ENCODE data around the gene ISCA1.

ISCA1 gene

DNA sequence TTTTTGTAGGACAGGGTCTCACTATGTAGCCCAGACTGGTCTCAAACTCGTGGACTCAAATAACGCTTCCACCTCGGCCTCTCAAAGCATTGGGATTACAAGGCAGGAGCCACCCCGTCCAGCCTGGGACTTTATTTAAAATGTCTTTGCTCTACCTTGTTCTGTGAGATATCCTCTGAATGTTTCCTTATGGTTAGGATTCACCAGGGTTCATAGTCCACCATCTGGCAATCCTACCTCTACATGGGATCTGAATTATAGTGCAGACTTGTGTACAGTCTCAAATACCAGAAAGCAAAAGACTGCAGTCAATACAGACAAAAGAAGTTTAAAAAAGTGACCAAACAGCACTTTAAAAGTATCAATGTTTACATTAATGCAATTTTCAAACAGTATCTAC, 10.1 kb downstream of the ISCA1 start:
- H3K4me3 ChIP-seq (IDR thresholded peaks at IDR 0.05; ENCODE audit: insufficient read depth, low read depth, low read length), result no peak overlapping the region
- H3K27me3 ChIP-seq (ENCODE audit: insufficient read depth, low read depth), result no peaks in the 10 kb centered on the region
- H3K79me2 ChIP-seq (ENCODE audit: insufficient read depth, low read depth), result peaks cover 12% of the 10 kb centered on the region; the same call in 1 of the 2 replicates
- H4K20me1 ChIP-seq (ENCODE audit: insufficient read depth), result no peaks in the 10 kb centered on the region; the same call in 1 of the 2 replicates
- H3K9ac ChIP-seq, result no peak overlapping the region
- H3K4me2 ChIP-seq, result no peak overlapping the region
- no peaks in the 10 kb centered on the region; the same call in 1 of the 2 replicates for H3K36me3 ChIP-seq (ENCODE audit: insufficient read depth)
- no peak overlapping the region for H3K27ac ChIP-seq
- TF ChIP-seq, protein P1, sequence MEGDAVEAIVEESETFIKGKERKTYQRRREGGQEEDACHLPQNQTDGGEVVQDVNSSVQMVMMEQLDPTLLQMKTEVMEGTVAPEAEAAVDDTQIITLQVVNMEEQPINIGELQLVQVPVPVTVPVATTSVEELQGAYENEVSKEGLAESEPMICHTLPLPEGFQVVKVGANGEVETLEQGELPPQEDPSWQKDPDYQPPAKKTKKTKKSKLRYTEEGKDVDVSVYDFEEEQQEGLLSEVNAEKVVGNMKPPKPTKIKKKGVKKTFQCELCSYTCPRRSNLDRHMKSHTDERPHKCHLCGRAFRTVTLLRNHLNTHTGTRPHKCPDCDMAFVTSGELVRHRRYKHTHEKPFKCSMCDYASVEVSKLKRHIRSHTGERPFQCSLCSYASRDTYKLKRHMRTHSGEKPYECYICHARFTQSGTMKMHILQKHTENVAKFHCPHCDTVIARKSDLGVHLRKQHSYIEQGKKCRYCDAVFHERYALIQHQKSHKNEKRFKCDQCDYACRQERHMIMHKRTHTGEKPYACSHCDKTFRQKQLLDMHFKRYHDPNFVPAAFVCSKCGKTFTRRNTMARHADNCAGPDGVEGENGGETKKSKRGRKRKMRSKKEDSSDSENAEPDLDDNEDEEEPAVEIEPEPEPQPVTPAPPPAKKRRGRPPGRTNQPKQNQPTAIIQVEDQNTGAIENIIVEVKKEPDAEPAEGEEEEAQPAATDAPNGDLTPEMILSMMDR (conservative IDR thresholded peaks at IDR 0.05; ENCODE audit: low read depth, low read length), result no peak
- H3K4me1 ChIP-seq (ENCODE audit: low read depth, poor library complexity, severe bottlenecking), result peaks cover 3% of the 10 kb centered on the region
- H2AFZ ChIP-seq (ENCODE audit: low read depth), result no peak overlapping the region

DNA sequence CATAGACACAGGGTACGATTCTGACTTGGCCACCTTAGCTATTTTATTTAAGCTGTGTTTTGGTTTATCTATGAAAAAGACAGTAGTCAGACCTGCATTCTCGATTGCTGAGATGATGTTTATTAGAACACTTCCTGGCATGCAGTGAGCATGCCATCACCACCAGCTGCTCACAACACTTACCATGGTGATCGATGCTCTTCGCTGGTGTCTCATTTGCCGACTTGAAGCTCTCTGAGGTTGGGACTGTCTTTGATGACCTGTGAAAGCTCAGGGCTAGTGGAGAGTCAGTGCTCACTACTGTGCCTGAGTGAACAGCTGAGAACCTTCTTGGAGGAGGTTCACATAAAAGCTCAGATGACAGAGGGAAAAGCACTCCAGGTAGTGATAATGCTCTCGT, 18.5 kb downstream of the ISCA1 start:
- no peaks in the 10 kb centered on the region for H3K36me3 ChIP-seq (ENCODE audit: insufficient read depth)

DNA sequence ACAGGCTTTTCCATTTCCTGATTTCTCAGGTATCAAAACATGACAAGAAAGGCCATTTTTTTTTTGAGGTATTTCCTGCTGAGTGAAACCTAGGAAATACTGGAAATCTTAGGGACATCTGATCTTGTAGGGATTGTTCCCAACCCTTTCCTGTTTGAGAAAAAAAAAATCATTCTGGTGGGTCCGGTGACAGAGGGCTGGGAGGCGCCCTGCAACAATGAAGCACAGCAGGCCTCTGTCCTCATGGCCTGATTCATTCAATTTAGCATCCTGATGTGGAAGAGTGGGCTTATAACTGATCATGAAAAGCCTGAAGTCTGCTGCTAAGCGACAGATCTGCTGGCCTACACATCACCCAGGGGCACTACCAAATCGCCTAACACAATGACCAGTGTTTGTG, 19.8 kb downstream of the ISCA1 start:
- H3K9ac ChIP-seq, result no peak overlapping the region
- no peak overlapping the region for H3K4me2 ChIP-seq
- TF ChIP-seq, protein P1 (conservative IDR thresholded peaks at IDR 0.05; ENCODE audit: low read depth, low read length), result no peak
- H3K36me3 ChIP-seq (ENCODE audit: insufficient read depth), result no peaks in the 10 kb centered on the region
- no peak overlapping the region for H2AFZ ChIP-seq (ENCODE audit: low read depth)
- H4K20me1 ChIP-seq (ENCODE audit: insufficient read depth), result no peaks in the 10 kb centered on the region
- H3K27me3 ChIP-seq (ENCODE audit: insufficient read depth, low read depth), result no peaks in the 10 kb centered on the region
- H3K4me1 ChIP-seq (ENCODE audit: low read depth, poor library complexity, severe bottlenecking), result no peaks in the 10 kb centered on the region
- no peak overlapping the region for H3K27ac ChIP-seq
- H3K4me3 ChIP-seq (IDR thresholded peaks at IDR 0.05; ENCODE audit: insufficient read depth, low read depth, low read length), result no peak overlapping the region
- H3K79me2 ChIP-seq (ENCODE audit: insufficient read depth, low read depth), result no peaks in the 10 kb centered on the region

More for the DNA sequence above, 18.5 kb downstream of the ISCA1 start:
- H3K27ac ChIP-seq, result no peak overlapping the region
- H3K4me3 ChIP-seq (IDR thresholded peaks at IDR 0.05; ENCODE audit: insufficient read depth, low read depth, low read length), result no peak overlapping the region
- H3K9ac ChIP-seq, result no peak overlapping the region
- TF ChIP-seq, protein P1 (conservative IDR thresholded peaks at IDR 0.05; ENCODE audit: low read depth, low read length), result no peak
- H3K27me3 ChIP-seq (ENCODE audit: insufficient read depth, low read depth), result no peaks in the 10 kb centered on the region
- H3K79me2 ChIP-seq (ENCODE audit: insufficient read depth, low read depth), result peaks cover 3% of the 10 kb centered on the region; the same call in 1 of the 2 replicates
- no peak overlapping the region for H3K4me2 ChIP-seq
- H4K20me1 ChIP-seq (ENCODE audit: insufficient read depth), result no peaks in the 10 kb centered on the region
- H3K4me1 ChIP-seq (ENCODE audit: low read depth, poor library complexity, severe bottlenecking), result no peaks in the 10 kb centered on the region
- H2AFZ ChIP-seq (ENCODE audit: low read depth), result no peak overlapping the region

DNA sequence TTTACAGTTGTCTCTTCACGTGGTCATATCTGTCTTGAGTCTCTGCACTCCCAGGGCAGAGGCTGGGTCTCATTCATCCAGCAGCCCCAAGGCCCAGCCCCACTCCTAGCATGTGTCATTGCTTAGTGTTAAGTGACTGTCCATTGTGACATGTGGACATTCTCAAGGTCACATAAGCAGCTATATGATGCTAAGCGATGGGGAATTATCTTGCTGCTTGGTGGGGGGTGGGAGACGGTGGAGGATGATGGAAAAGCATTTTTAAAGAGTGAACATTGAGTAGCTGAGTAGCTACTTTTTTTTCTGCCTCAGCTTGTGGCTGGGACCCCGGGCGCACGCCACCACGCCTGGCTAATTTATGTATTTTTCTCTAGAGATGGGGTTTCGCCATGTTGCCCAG, 22.8 kb downstream of the ISCA1 start, which contains the start of gene C9orf153:
TSS of gene C9orf153 (minus strand) at position 101 of the 400 bp plus-strand sequence. CDS start 30,054 bp downstream, outside the sequence.
- no peak within 1 kb of the TSS for H3K4me3 ChIP-seq (IDR thresholded peaks at IDR 0.05; ENCODE audit: insufficient read depth, low read depth, low read length)
- H3K36me3 ChIP-seq (ENCODE audit: insufficient read depth), result no peaks in the 10 kb centered on the region
- TF ChIP-seq, protein P1 (conservative IDR thresholded peaks at IDR 0.05; ENCODE audit: low read depth, low read length), result no peak
- no peaks in the 10 kb centered on the region for H4K20me1 ChIP-seq (ENCODE audit: insufficient read depth)
- no peaks in the 10 kb centered on the region for H3K27me3 ChIP-seq (ENCODE audit: insufficient read depth, low read depth)
- no peak within 1 kb of the TSS for H3K27ac ChIP-seq
- H3K9ac ChIP-seq, result no peak within 1 kb of the TSS
- no peaks in the 10 kb centered on the region for H3K4me1 ChIP-seq (ENCODE audit: low read depth, poor library complexity, severe bottlenecking)
- no peaks in the 10 kb centered on the region for H3K79me2 ChIP-seq (ENCODE audit: insufficient read depth, low read depth)
- no peak within 1 kb of the TSS for H2AFZ ChIP-seq (ENCODE audit: low read depth)
- no peak within 1 kb of the TSS for H3K4me2 ChIP-seq

Data from KMS-11 (cell line).